Vagina (tissue), 2 donors: Measurements from ENCODE around the gene NCAM2.

Experiments used
- CTCF ChIP-seq, 3 experiments: fragments of 450-650 bp in 2 of 3; fragments of 200-600 bp in 1 of 3; sonication (generic) in 1 of 3; IDR thresholded peaks; one replicate each; pipeline ENCODE4 v1.5.1; 2017 to 2019; ENCODE audit warnings: antibody characterized with exemption in 3 of 3, mild to moderate bottlenecking in 2 of 3, moderate library complexity in 2 of 3
- POLR2A ChIP-seq, 2 donors: fragments of 450-650 bp; IDR thresholded peaks; one replicate each; pipeline ENCODE4 v1.6.1; 2017; ENCODE audit warnings: antibody characterized with exemption in 2 of 2, mild to moderate bottlenecking in 2 of 2, moderate library complexity in 2 of 2
- POLR2AphosphoS5 ChIP-seq, 2 donors: sonication (generic); formaldehyde crosslinking; IDR thresholded peaks; one replicate each; pipeline ENCODE4 v1.9.0; 2017; ENCODE audit warnings: antibody characterized with exemption in 2 of 2, mild to moderate bottlenecking in 2 of 2, low read depth in 1 of 2; ENCODE audit not compliant: insufficient read depth in 1 of 2

GRCh38 chr21:21109736-21110135 lies 111.5 kb downstream of the NCAM2 start:
- TF ChIP-seq CTCF (IDR thresholded peaks at IDR 0.05): no peak
- TF ChIP-seq POLR2A (IDR thresholded peaks at IDR 0.05): no peak
- no peak for TF ChIP-seq POLR2AphosphoS5 (IDR thresholded peaks at IDR 0.05; ENCODE audit: insufficient read depth in 1 of 2, low read depth in 1 of 2)
